Endodermal cell (in vitro differentiated cells): ENCODE measurements around the gene BACH1. TPM values are rescaled to one million over a fixed set of nuclear protein-coding genes. Genes with fewer than 3 reads are reported as not detected.
"Not testable (repeated sequence)": the region's sequence is repeated elsewhere in the genome, so short reads cannot be mapped to it uniquely, and the experiment has no call there.

Experiments used
- DNase-seq: peaks from one replicate; pipeline ENCODE4 v3.0.0-alpha.2; 2017
- H3K27ac ChIP-seq: 2 replicates; pipeline ENCODE4 v1.5.1; 2013; ENCODE audit warnings: mild to moderate bottlenecking, low read depth, low read length, moderate library complexity
- H3K27me3 ChIP-seq: 2 replicates; pipeline ENCODE4 v1.6.1; 2013; ENCODE audit warnings: mild to moderate bottlenecking, low read length, moderate library complexity; ENCODE audit not compliant: insufficient read depth, control insufficient read depth, poor library complexity, severe bottlenecking
- H3K36me3 ChIP-seq: 2 replicates; pipeline ENCODE4 v1.7.0; 2013; ENCODE audit warnings: mild to moderate bottlenecking, low read length, moderate library complexity; ENCODE audit not compliant: control insufficient read depth, insufficient read depth
- H3K4me1 ChIP-seq: one replicate; pipeline ENCODE4 v1.7.0; 2013; ENCODE audit warnings: low read length; ENCODE audit not compliant: control insufficient read depth, insufficient read depth
- H3K4me3 ChIP-seq: 2 replicates; pipeline ENCODE4 v1.5.1; 2013; ENCODE audit warnings: mild to moderate bottlenecking, low read length, moderate library complexity
- H3K9ac ChIP-seq: 2 replicates; pipeline ENCODE4 v1.6.1; 2013; ENCODE audit warnings: mild to moderate bottlenecking, low read length, moderate library complexity; ENCODE audit not compliant: poor library complexity, severe bottlenecking; ENCODE audit errors: extremely low read depth
- H3K9me3 ChIP-seq: 2 replicates; pipeline ENCODE4 v1.6.1; 2013; ENCODE audit warnings: mild to moderate bottlenecking, low read length, moderate library complexity; ENCODE audit not compliant: control insufficient read depth
- H3K27ac Mint-ChIP-seq: 2 replicates; pipeline ENCODE4 v1.8.0; 2020; ENCODE audit warnings: mixed read lengths
- H3K27me3 Mint-ChIP-seq: 2 replicates; pipeline ENCODE4 v1.8.0; 2021; ENCODE audit warnings: mild to moderate bottlenecking, mixed read lengths; ENCODE audit not compliant: insufficient read depth
- H3K36me3 Mint-ChIP-seq: 2 replicates; pipeline ENCODE4 v1.8.0; 2020; ENCODE audit warnings: low read depth, mixed read lengths
- H3K4me1 Mint-ChIP-seq: 2 replicates; pipeline ENCODE4 v1.8.0; 2020; ENCODE audit warnings: mixed read lengths
- H3K4me3 Mint-ChIP-seq: 2 replicates; pipeline ENCODE4 v1.8.0; 2020; ENCODE audit warnings: mild to moderate bottlenecking, moderate library complexity, mixed read lengths
- H3K9me3 Mint-ChIP-seq: 2 replicates; pipeline ENCODE4 v1.8.0; 2020; ENCODE audit warnings: mild to moderate bottlenecking, mixed read lengths
- CTCF ChIP-seq: fragments of 200-600 bp; sonication (generic); conservative IDR thresholded peaks from 2 replicates; pipeline ENCODE4 v1.5.0; 2021; ENCODE audit warnings: antibody characterized with exemption, mild to moderate bottlenecking
- WGBS, 2 experiments: methylation state at CpG; one replicate each; pipeline versions ENCODE4 v1.1.5 to v1.1.7; 2013; ENCODE audit warnings: missing lambda C conversion rate in 2 of 2, mixed read lengths in 1 of 2; ENCODE audit not compliant: insufficient coverage in 1 of 2, insufficient read length in 1 of 2; 5-methylcytosine and 5-hydroxymethylcytosine counted together
- total RNA-seq, 2 donors: library from RNA; stranded (reverse); fragmentation: NEBNext Ultra II Directional in 1 of 2; extraction: Animal tissue kit (Norgen Biotek cat#: 25700) in 1 of 2; gene quantifications; 2 replicates in 1 of 2; 3 replicates in 1 of 2; pipeline ENCODE4 v1.2.1, GENCODE V29; 2021

Gene BACH1
- total RNA-seq, 2 donors from 2014 or later: 61.3 to 64.9 TPM

- DNase-seq: no peak
- H3K9me3 ChIP-seq: no peaks in the 10 kb centered on the region
- H3K4me3 ChIP-seq: no peak overlapping the region
- H3K27ac Mint-ChIP-seq: no peak overlapping the region
- no peaks in the 10 kb centered on the region for H3K27me3 Mint-ChIP-seq
- no peaks in the 10 kb centered on the region for H3K9me3 Mint-ChIP-seq
- H3K36me3 Mint-ChIP-seq: no peaks in the 10 kb centered on the region
- no peaks in the 10 kb centered on the region for H3K4me1 ChIP-seq
- H3K4me1 Mint-ChIP-seq: no peaks in the 10 kb centered on the region
- H3K9ac ChIP-seq: no peak overlapping the region
- WGBS, 2 experiments: 93 to 95% methylated on average over 5 to 6 of the region's 6 CpGs
- H3K36me3 ChIP-seq: no peaks in the 10 kb centered on the region
- H3K4me3 Mint-ChIP-seq: no peak overlapping the region
- TF ChIP-seq CTCF: no peak
- no peaks in the 10 kb centered on the region for H3K27me3 ChIP-seq
- no peak overlapping the region for H3K27ac ChIP-seq
Observed at GRCh38 chr21:29271927-29272333, 26.8 kb upstream of the BACH1 start.

- no peak for DNase-seq
- Mint-ChIP-seq H3K4me1 (no peaks in the 10 kb centered on the region), H3K9me3 (no peaks in the 10 kb centered on the region), H3K27me3 (no peaks in the 10 kb centered on the region), H3K36me3 (peaks cover 2% of the 10 kb centered on the region), H3K4me3 (no peak overlapping the region), H3K27ac (no peak overlapping the region)
- Histone ChIP-seq H3K4me3 (no peak overlapping the region), H3K27ac (no peak overlapping the region), H3K9ac (no peak overlapping the region), H3K4me1 (no peaks in the 10 kb centered on the region), H3K36me3 (no peaks in the 10 kb centered on the region), H3K27me3 (no peaks in the 10 kb centered on the region), H3K9me3 (no peaks in the 10 kb centered on the region)
- TF ChIP-seq CTCF: no peak
Observed at GRCh38 chr21:29277442-29277841, 21.3 kb upstream of the BACH1 start.

- H3K9ac ChIP-seq: no peak overlapping the region
- no peaks in the 10 kb centered on the region for H3K27me3 ChIP-seq
- Mint-ChIP-seq H3K9me3 (no peaks in the 10 kb centered on the region), H3K36me3 (peaks cover 2% of the 10 kb centered on the region), H3K4me1 (no peaks in the 10 kb centered on the region), H3K4me3 (no peak overlapping the region), H3K27me3 (no peaks in the 10 kb centered on the region), H3K27ac (no peak overlapping the region)
- no peaks in the 10 kb centered on the region for H3K36me3 ChIP-seq
- TF ChIP-seq CTCF: no peak
- no peak overlapping the region for H3K27ac ChIP-seq
- H3K9me3 ChIP-seq: no peaks in the 10 kb centered on the region
- H3K4me3 ChIP-seq: no peak overlapping the region
- no peak for DNase-seq
- H3K4me1 ChIP-seq: no peaks in the 10 kb centered on the region
Observed at GRCh38 chr21:29279558-29279957, 19.2 kb upstream of the BACH1 start.

- not testable (repeated sequence) for H3K36me3 Mint-ChIP-seq, H3K27ac Mint-ChIP-seq, H3K36me3 ChIP-seq, H3K27ac ChIP-seq, H3K4me1 Mint-ChIP-seq, DNase-seq, H3K9me3 Mint-ChIP-seq, H3K4me3 ChIP-seq, H3K27me3 Mint-ChIP-seq, H3K27me3 ChIP-seq, H3K9ac ChIP-seq, H3K4me3 Mint-ChIP-seq, H3K9me3 ChIP-seq, H3K4me1 ChIP-seq
- WGBS, 2 experiments: 92% methylated on average over 3 of the region's 3 CpGs; no CpG with 5 or more reads in 1 of the 2 experiments
Observed at GRCh38 chr21:29281801-29282200, 16.9 kb upstream of the BACH1 start.
